ENCODE data around the gene PNMT. TPM values are rescaled to one million over a fixed set of nuclear protein-coding genes. Genes with fewer than 3 reads are reported as not detected.

PNMT gene, protein sequence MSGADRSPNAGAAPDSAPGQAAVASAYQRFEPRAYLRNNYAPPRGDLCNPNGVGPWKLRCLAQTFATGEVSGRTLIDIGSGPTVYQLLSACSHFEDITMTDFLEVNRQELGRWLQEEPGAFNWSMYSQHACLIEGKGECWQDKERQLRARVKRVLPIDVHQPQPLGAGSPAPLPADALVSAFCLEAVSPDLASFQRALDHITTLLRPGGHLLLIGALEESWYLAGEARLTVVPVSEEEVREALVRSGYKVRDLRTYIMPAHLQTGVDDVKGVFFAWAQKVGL
- 0.65 TPM in 1 of 2 replicates, not detected in the other for total RNA-seq

GRCh38 chr17:39667945-39668924 is at the start of gene PNMT:
Gene PNMT (plus strand): TSS chr17:39668453. CDS start chr17:39668476, 23 bp downstream.

DNA sequence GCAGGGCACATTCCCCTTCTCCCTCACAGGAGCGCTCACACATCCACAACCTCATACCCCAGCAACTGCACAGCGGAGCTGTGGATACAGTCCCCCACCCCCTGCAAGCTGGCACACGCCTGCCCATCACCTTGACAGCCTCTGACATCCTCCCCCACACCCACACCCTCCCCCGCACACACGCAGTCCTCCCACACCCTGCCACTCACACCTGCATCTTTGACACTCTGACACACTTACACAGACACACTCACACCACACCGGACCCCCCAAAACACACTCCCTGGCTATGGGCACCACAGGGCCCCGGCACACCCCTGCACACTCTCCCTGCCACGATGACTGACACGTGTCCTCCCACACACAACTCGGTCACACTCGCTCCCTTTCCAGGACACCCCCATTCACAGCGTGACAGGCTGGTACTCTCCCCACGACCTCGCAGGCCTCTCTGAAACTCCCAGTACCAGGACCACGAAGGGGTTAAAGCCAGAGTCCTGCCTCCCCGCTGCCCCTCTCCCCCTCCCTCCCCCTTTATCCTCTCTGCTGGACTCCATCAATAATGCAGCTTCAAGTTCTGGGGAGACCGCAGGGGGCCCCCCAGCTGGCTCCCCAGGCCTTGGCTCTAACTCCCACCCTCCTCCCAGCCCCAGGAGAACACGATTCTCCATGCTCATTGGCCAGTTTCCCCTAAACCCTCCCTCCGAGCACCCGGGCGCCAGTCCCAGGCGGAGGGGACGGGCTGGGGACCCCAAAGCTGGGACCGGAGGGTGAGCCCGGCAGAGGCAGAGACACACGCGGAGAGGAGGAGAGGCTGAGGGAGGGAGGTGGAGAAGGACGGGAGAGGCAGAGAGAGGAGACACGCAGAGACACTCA is 41.8 kb upstream of the PNMT start, which contains the start of gene PPP1R1B:
PPP1R1B (plus strand) TSS at position 782 of the 876 bp plus-strand sequence. CDS start 441 bp downstream, outside the sequence.

GRCh38 chr17:39636927-39637736 is 31.1 kb upstream of the PNMT start, which contains the start of gene STARD3:
Gene STARD3 (plus strand): TSS chr17:39637144. CDS start chr17:39653532, 16,388 bp downstream.

GRCh38 chr17:39664581-39665561 is 3.4 kb upstream of the PNMT start, which contains the start of gene TCAP:
Gene TCAP (plus strand): TSS chr17:39665349. CDS start chr17:39665360, 11 bp downstream.

DNA sequence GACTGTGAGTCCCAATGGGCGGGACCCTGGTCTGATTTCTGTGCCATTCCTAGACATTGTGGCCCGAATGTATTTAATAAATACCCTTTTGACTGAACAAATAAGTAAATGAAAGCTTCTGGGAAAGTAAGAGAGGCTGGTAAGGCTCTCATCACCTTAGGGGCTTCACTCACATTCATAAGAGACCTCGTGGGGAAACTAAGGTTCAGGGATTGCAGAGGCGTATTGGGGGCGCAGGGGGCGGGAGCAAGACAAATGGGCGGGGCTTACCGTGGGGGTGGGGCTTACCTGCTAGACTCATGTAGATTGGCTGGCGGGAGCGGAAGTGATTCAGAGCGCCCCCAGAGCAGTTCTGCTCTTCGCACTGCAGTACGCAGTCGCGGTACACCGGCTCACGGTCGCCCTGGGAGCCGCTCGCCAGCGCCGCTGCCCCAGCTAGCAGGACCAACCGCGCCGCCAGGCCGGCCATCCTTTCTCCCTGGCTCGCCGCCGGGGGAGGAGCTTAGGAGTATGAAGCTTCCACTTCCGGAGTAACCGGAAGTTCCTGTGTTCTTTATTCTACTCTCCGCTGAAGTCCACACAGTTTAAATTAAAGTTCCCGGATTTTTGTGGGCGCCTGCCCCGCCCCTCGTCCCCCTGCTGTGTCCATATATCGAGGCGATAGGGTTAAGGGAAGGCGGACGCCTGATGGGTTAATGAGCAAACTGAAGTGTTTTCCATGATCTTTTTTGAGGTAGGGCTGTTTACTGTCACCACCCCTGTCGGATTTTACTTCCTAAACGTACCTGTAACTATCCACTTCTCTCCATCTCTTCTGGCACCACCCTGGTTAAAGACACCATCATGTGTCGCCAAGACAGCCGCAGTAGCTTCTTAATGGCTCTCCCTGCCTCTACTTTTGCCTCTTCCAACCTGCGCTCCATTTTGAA is 19.6 kb downstream of the PNMT start, which contains the start of gene PGAP3:
PGAP3 (minus strand) TSS at position 512 of the 929 bp plus-strand sequence; CDS start at position 469, 43 bp downstream.

DNA sequence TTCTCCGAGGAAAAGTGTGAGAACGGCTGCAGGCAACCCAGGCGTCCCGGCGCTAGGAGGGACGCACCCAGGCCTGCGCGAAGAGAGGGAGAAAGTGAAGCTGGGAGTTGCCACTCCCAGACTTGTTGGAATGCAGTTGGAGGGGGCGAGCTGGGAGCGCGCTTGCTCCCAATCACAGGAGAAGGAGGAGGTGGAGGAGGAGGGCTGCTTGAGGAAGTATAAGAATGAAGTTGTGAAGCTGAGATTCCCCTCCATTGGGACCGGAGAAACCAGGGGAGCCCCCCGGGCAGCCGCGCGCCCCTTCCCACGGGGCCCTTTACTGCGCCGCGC is 31.5 kb downstream of the PNMT start, which contains the start of gene ERBB2:
ERBB2 (plus strand) TSS at position 247 of the 330 bp plus-strand sequence. CDS start 175 bp downstream, outside the sequence.

Other genes starting within 250 kb of the PNMT start
- 11.0 and 14.3 TPM in 2 replicates for gene MED1, start 217.2 kb upstream of the PNMT start, total RNA-seq
- 13.0 and 21.1 TPM in 2 replicates for gene CDK12, start 207.0 kb upstream of the PNMT start, total RNA-seq
- gene NEUROD2, start 60.5 kb upstream of the PNMT start, total RNA-seq, result not detected in 2 replicates
- gene PPP1R1B, start 41.5 kb upstream of the PNMT start, total RNA-seq, result 3.4 and 3.9 TPM in 2 replicates
- 26.5 and 34.8 TPM in 2 replicates for gene STARD3, start 31.3 kb upstream of the PNMT start, total RNA-seq
- gene TCAP, start 3.1 kb upstream of the PNMT start, total RNA-seq, result not detected in 2 replicates
- gene PGAP3, start 19.6 kb downstream of the PNMT start, total RNA-seq, result 7.0 and 14.1 TPM in 2 replicates
- gene ERBB2, start 31.6 kb downstream of the PNMT start, total RNA-seq, result 38.3 and 48.1 TPM in 2 replicates
- gene MIEN1, start 62.1 kb downstream of the PNMT start, total RNA-seq, result 42.8 and 51.5 TPM in 2 replicates
- 0.54 and 0.81 TPM in 2 replicates for gene GRB7, start 69.5 kb downstream of the PNMT start, total RNA-seq
- not detected in 2 replicates for gene IKZF3, start 195.9 kb downstream of the PNMT start, total RNA-seq
- not detected in 2 replicates for gene ZPBP2, start 199.7 kb downstream of the PNMT start, total RNA-seq

Measured in cardiac atrium fibroblast (primary cell).